Endothelial cell of umbilical vein (primary cell): ENCODE data around the gene SIRT3.

Experiments
- CTCF ChIP-seq, 2 donors: IDR thresholded peaks; 1 replicate in 1 of 2; 2 replicates in 1 of 2; pipeline ENCODE4 v1.5.1; 2011; ENCODE audit warnings: low read length in 2 of 2, mild to moderate bottlenecking in 2 of 2, moderate library complexity in 2 of 2, control low read depth in 1 of 2, inconsistent platforms in 1 of 2, low read depth in 1 of 2; ENCODE audit not compliant: insufficient read depth in 1 of 2; ENCODE audit errors: extremely low read depth in 1 of 2
- EZH2 ChIP-seq: IDR thresholded peaks from 2 replicates; pipeline ENCODE4 v1.6.1; 2012; ENCODE audit warnings: borderline replicate concordance, low read depth, mild to moderate bottlenecking, moderate library complexity, low read length, inconsistent platforms; ENCODE audit not compliant: severe bottlenecking
- GATA2 ChIP-seq: IDR thresholded peaks from 2 replicates; pipeline ENCODE4 v1.7.0; 2011; ENCODE audit warnings: low read depth, mild to moderate bottlenecking, moderate library complexity, mixed read lengths, low read length; ENCODE audit not compliant: insufficient read length, insufficient read depth
- JUN ChIP-seq: IDR thresholded peaks from 2 replicates; pipeline ENCODE4 v1.6.1; 2011; ENCODE audit warnings: borderline replicate concordance, low read depth; ENCODE audit not compliant: insufficient read length, insufficient read depth
- MYC ChIP-seq: IDR thresholded peaks from one replicate; pipeline ENCODE4 v1.6.1; 2011; ENCODE audit warnings: mild to moderate bottlenecking, low read depth, low read length
- POLR2A ChIP-seq: IDR thresholded peaks from 2 replicates; pipeline ENCODE4 v1.6.1; 2012; ENCODE audit warnings: low read depth, mild to moderate bottlenecking, control low read depth, low read length
- POLR2AphosphoS5 ChIP-seq: IDR thresholded peaks from 2 replicates; pipeline ENCODE4 v1.6.1; 2012; ENCODE audit warnings: low read depth, mild to moderate bottlenecking, control low read depth, low read length, moderate library complexity; ENCODE audit not compliant: insufficient read depth

- TF ChIP-seq POLR2AphosphoS5 = no peak
- no peak for TF ChIP-seq CTCF (IDR thresholded peaks at IDR 0.05; ENCODE audit: extremely low read depth in 1 of 2, insufficient read depth in 1 of 2, low read depth in 1 of 2, low read length in 2 of 2)
- TF ChIP-seq POLR2A = no peak
- TF ChIP-seq EZH2 = no peak
- no peak for TF ChIP-seq JUN
- no peak for TF ChIP-seq MYC
- TF ChIP-seq GATA2 = no peak
Observed at GRCh38 chr11:285894-286220, 49.7 kb upstream of the SIRT3 start.
